Activated naive CD4-positive, alpha-beta T cell treated with anti-CD3 and anti-CD28 coated beads, Interleukin-2, amount 50 U/mL, for 72 hours (primary cell): ENCODE results near the gene NBPF4. TPM values are rescaled to one million over a fixed set of nuclear protein-coding genes. Genes with fewer than 3 reads are reported as not detected.

Experiments used
- ATAC-seq, 2 donors: fragments of 150-1000 bp; cut with Tn5 transposase; 2 replicates each; pipeline ENCODE4 v1.10.0; 2021; ENCODE audit warnings: mild to moderate bottlenecking in 2 of 2, moderate library complexity in 2 of 2
- DNase-seq, 2 donors: peaks; one replicate each; pipeline ENCODE4 v3.0.0; 2021 to 2022; ENCODE audit warnings: low spot score in 2 of 2
- H3K27ac Mint-ChIP-seq, 2 donors: one replicate each; pipeline ENCODE4 v1.8.0; 2022; ENCODE audit warnings: mild to moderate bottlenecking in 2 of 2, mixed read lengths in 2 of 2
- H3K36me3 Mint-ChIP-seq, 2 donors: one replicate each; pipeline ENCODE4 v1.8.0; 2022; ENCODE audit warnings: mixed read lengths in 2 of 2
- H3K9me3 Mint-ChIP-seq, 2 donors: one replicate each; pipeline ENCODE4 v1.8.0; 2022; ENCODE audit warnings: mixed read lengths in 2 of 2
- total RNA-seq, 2 donors: library from RNA; stranded (reverse); gene quantifications; one replicate each; pipeline ENCODE4 v1.2.3, GENCODE V29; 2022

The NBPF4 gene
- total RNA-seq, 2 donors from 2014 or later = not detected

DNA sequence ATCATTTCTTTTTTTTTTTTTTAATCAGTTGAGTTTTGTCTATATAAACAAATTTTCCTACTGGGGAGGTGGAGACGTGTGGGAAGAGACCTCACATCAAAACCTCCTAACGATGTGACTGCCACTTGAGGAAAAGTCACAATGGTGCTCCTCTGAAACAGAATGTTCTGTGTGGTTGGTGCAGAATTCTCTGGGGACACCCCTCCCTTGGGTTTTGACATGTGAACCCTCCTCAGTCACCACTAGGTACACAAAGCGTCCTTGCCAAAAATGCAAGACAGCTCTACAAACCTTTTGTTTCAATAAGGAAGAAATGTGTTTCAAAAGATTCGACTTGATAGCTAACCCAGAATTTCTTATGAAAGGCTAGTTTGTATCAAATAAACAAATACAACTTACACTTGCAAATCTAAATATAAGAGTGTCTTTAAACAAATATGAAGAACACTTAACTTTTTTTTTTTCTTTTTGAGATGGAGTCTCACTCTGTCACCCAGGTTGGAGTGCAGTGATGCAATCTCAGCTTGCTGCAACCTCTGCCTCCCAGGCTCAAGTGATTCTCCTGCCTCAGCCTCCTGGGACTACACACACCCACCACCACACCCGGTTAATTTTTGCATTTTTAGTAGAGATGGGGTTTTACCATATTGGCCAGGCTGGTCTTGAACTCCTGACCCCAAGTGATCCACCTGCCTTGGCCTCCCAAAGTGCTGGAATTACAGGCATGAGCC lies 53.0 kb downstream of the NBPF4 start:
- DNase-seq = no peak
- H3K36me3 Mint-ChIP-seq = peaks cover 28 to 30% of the 10 kb centered on the region in 2 donors

DNA sequence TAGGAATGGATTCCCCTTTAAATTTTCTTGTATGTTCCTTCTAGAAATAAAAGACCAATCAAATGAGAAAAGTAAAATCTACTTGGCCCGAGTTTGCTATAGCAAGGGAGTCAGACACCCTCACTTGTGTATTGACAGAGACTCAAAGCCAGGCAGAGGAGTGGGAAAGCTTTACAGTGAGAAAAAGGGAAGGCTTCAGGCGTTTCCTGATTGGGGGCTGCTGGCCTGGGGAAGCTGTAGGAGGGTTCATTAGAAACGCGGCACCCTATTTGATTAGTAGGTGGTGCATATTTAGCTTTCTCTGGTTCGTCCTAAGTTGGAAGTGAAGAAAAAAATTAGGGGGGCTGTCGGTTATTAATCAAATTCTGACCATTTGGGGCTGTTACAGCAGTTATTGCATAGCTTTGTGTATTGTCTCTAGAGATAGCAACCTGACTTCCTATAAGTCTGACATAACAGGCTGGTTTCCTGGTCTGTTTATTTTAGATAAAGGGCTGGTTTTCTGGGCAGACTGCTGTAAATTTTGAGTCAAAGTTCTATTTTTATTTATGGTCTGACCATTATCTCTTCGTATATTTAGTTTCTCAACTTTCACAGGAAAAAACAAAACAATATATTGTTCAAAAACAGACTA lies 53.8 kb downstream of the NBPF4 start:
- peaks cover 10 to 11% of the 10 kb centered on the region in 2 donors for H3K9me3 Mint-ChIP-seq
- no peak for ATAC-seq
- no peak overlapping the region for H3K27ac Mint-ChIP-seq
- DNase-seq = no peak
- H3K36me3 Mint-ChIP-seq = peaks cover 26 to 28% of the 10 kb centered on the region in 2 donors

More for the DNA sequence above, 53.0 kb downstream of the NBPF4 start:
- Mint-ChIP-seq H3K9me3 (peaks cover 11 to 13% of the 10 kb centered on the region in 2 donors), H3K27ac (no peak overlapping the region)
- no peak for ATAC-seq

DNA sequence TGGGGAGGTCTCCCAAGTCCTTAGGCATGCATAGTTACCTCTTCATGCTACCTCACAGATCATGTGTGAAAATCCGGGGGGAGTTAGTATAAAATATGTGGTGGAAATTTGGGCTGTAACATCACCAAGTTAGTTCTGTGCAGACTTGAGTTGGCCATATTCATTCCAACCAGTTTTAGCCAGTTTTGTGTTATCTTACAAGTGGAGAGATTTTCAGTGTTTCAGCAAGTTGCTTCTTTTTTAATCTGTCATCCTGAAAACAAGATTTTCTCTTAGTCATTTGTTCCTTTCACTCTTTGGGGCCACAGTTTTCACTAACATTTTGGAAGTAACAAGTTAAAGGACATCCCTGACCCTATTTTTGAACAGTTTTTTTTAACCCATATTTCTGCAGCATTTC lies 55.1 kb downstream of the NBPF4 start:
- peaks cover 7 to 8% of the 10 kb centered on the region in 2 donors for H3K9me3 Mint-ChIP-seq
- DNase-seq (no peak), ATAC-seq (peak; percentile 29 to 84)
- peaks cover 27 to 29% of the 10 kb centered on the region in 2 donors for H3K36me3 Mint-ChIP-seq
- no peak overlapping the region for H3K27ac Mint-ChIP-seq

DNA sequence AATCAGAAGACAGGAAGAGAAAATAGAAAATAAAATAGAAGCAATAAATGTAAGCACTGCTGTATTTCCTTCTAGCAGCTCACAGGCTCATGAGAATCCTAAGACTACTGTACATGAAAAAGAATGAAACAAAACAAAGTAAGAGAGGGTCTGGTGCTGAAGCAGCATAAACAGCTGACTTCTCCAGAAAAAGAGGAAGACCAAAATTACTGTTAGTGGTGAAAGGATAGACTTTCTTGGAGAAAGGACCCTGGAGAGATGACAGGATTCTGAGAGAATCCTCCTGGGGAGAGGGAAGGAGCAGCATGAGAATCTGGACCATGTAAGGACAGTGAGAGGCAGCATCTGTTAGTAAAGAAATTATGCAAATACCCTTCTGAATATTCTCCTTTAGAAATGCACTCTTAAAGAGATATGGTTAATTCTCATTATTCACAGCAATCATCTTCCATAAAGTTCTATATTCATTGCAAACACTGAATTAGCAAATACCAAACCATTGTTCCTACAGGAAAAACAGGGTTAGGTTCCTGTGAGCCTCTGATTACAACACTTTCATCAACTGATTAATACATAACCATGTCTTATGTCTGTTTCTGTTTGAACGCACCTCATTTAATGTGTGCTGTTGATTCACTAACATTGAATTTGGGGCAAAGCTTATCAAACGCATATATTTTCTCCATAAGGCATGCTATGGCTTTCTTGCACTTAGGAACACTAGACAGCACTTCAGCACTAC lies 60.7 kb downstream of the NBPF4 start:
- ATAC-seq = no peak
- DNase-seq = no peak
- H3K27ac Mint-ChIP-seq = no peak overlapping the region
- H3K9me3 Mint-ChIP-seq = peaks cover 3 to 4% of the 10 kb centered on the region in 2 donors
- H3K36me3 Mint-ChIP-seq = peaks cover 25 to 54% of the 10 kb centered on the region in 2 donors

DNA sequence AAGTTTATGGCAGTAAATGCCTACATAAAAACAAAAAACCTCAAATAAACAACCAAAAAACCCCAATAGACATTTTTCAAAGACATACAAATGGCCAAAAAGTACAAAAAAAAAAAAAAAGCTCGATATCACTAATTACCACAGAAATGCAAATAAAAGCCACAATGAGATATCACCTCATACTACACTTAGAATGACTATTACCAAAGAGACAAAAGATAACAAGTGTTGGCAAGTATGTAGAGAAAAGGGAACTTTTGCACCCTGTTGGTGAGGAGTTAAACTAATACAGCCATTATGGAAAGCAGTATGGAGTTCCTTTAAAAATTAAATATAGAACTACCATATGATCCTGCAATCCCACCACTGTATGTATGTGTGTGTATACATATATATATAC lies 64.9 kb downstream of the NBPF4 start:
- no peak for ATAC-seq
- Mint-ChIP-seq H3K36me3 (peaks cover 45 to 64% of the 10 kb centered on the region in 2 donors), H3K27ac (no peak overlapping the region)

More for the DNA sequence above, 64.9 kb downstream of the NBPF4 start:
- H3K9me3 Mint-ChIP-seq = peaks cover 4 to 9% of the 10 kb centered on the region in 2 donors
- DNase-seq = no peak

Other genes starting within 250 kb of the NBPF4 start
- 10 to 100 TPM in 1 of 2 donors, 1 to 10 TPM in 1; 5.4 to 18.5 TPM for gene SLC25A24, start 43.7 kb downstream of the NBPF4 start, total RNA-seq
- gene NBPF6, start 206.3 kb upstream of the NBPF4 start, total RNA-seq = not detected